AG04449 (cell line): ENCODE measurements around the gene MGAT1.

Experiments used
- CTCF ChIA-PET: fragments of 350-600 bp; formaldehyde crosslinking; extraction: SDS; loops from one replicate; lab custom pipeline; 2021; ENCODE audit warnings: antibody characterized with exemption; lab: Yijun Ruan, JAX
- POLR2A ChIA-PET: fragments of 400-600, 350-600 bp; formaldehyde crosslinking; extraction: SDS; loops from one replicate; lab custom pipeline; 2020; ENCODE audit warnings: antibody characterized with exemption, inconsistent platforms; lab: Yijun Ruan, JAX
- DNase-seq: peaks from one replicate; pipeline ENCODE4 v3.0.0-alpha.2; 2010; ENCODE audit warnings: low read depth, low spot score
- H3K4me3 ChIP-seq: 2 replicates; pipeline ENCODE4 v1.5.1; 2011; ENCODE audit warnings: low read depth, mild to moderate bottlenecking, control low read depth, low read length
- CTCF ChIP-seq: IDR thresholded peaks from one replicate; pipeline ENCODE4 v1.5.1; 2011; ENCODE audit warnings: mild to moderate bottlenecking, moderate library complexity, low read length, control low read depth, inconsistent platforms; ENCODE audit not compliant: insufficient read depth; ENCODE audit errors: missing control alignments

MGAT1 gene

GRCh38 chr5:180818677-180819341 is 16.2 kb upstream of the MGAT1 start:
- DNase-seq, result no peak
- CTCF ChIA-PET, result no interaction called here
- POLR2A ChIA-PET, result interaction anchor here (1.1 kb wide), 1 partner anchor 12 kb away, joined by 4 read pairs; no protein-coding TSS in a partner anchor
- no peak overlapping the region for H3K4me3 ChIP-seq
- no peak for TF ChIP-seq CTCF

GRCh38 chr5:180817893-180818674 is 15.5 kb upstream of the MGAT1 start:
- H3K4me3 ChIP-seq, result no peak overlapping the region

GRCh38 chr5:180816608-180817534 is 14.3 kb upstream of the MGAT1 start:
- POLR2A ChIA-PET, result no interaction called here
- no peak for TF ChIP-seq CTCF
- H3K4me3 ChIP-seq, result no peak overlapping the region
- CTCF ChIA-PET, result interaction anchor here (1.1 to 1.2 kb wide), 2 partner anchors 10 to 15 kb away, joined by 3 read pairs; no protein-coding TSS in a partner anchor
- no peak for DNase-seq

More at GRCh38 chr5:180817893-180818674, 15.5 kb upstream of the MGAT1 start:
- ChIA-PET POLR2A (interaction anchor here (1.1 kb wide), 1 partner anchor 13 kb away, joined by 4 read pairs; no protein-coding TSS in a partner anchor), CTCF (no interaction called here)
- DNase-seq, result no peak
- TF ChIP-seq CTCF, result no peak

GRCh38 chr5:180815293-180815917 is 12.8 kb upstream of the MGAT1 start:
- no peak overlapping the region for H3K4me3 ChIP-seq
- POLR2A ChIA-PET, result no interaction called here
- TF ChIP-seq CTCF, result no peak
- DNase-seq, result no peak
- CTCF ChIA-PET, result interaction anchor here (1.2 kb wide), 1 partner anchor 9 kb away, joined by 6 read pairs; no protein-coding TSS in a partner anchor

GRCh38 chr5:180813420-180813819 is 10.8 kb upstream of the MGAT1 start:
- TF ChIP-seq CTCF, result no peak
- ChIA-PET CTCF (no interaction called here), POLR2A (no interaction called here)
- DNase-seq, result no peak
- no peak overlapping the region for H3K4me3 ChIP-seq
